DND-41 (cell line): ENCODE measurements around the gene F8.

ENCODE experiments used
- ATAC-seq: fragments of 200-7000 bp; cut with Tn5 transposase; 3 replicates; pipeline ENCODE4 v1.9.1; 2021; ENCODE audit warnings: low read depth; ENCODE audit not compliant: insufficient read depth
- DNase-seq: peaks from one replicate; pipeline ENCODE4 v3.0.0-alpha.2; 2020
- H2AFZ ChIP-seq: 2 replicates; pipeline ENCODE4 v1.6.0; 2012; ENCODE audit warnings: low read depth, low read length
- H3K27ac ChIP-seq: 2 replicates; pipeline ENCODE4 v1.5.1; 2012; ENCODE audit warnings: low read length, inconsistent platforms
- H3K27me3 ChIP-seq: fragments of 200-600 bp; sonication (generic); 2 replicates; pipeline ENCODE4 v1.6.0; 2012; ENCODE audit warnings: low read length, mild to moderate bottlenecking, inconsistent platforms; ENCODE audit not compliant: insufficient read depth, poor library complexity
- H3K36me3 ChIP-seq: 2 replicates; pipeline ENCODE4 v1.5.1; 2012; ENCODE audit warnings: low read length, inconsistent platforms; ENCODE audit not compliant: insufficient read depth
- H3K4me1 ChIP-seq: 2 replicates; pipeline ENCODE4 v1.5.1; 2012; ENCODE audit warnings: mild to moderate bottlenecking, low read length; ENCODE audit not compliant: insufficient read depth
- H3K4me2 ChIP-seq: 2 replicates; pipeline ENCODE4 v1.6.0; 2012; ENCODE audit warnings: mild to moderate bottlenecking, moderate library complexity, low read length, inconsistent platforms; ENCODE audit not compliant: insufficient read depth
- H3K4me3 ChIP-seq, 2 experiments: fragments of 200-600 bp in 1 of 2; shearing (Covaris generic) in 1 of 2; 2 replicates each; pipeline ENCODE4 v1.5.1; 2012 to 2016; ENCODE audit warnings: inconsistent platforms in 2 of 2, low read length in 2 of 2, mild to moderate bottlenecking in 2 of 2, low read depth in 1 of 2, moderate library complexity in 1 of 2
- H3K79me2 ChIP-seq: 2 replicates; pipeline ENCODE4 v1.6.0; 2012; ENCODE audit warnings: low read length, inconsistent platforms; ENCODE audit not compliant: insufficient read depth
- H3K9ac ChIP-seq: 2 replicates; pipeline ENCODE4 v1.6.0; 2012; ENCODE audit warnings: low read depth, mild to moderate bottlenecking, inconsistent platforms, low read length, moderate library complexity
- H3K9me3 ChIP-seq: 2 replicates; pipeline ENCODE4 v1.5.1; 2012; ENCODE audit warnings: low read length, moderate library complexity, mild to moderate bottlenecking, inconsistent platforms; ENCODE audit not compliant: insufficient read depth, severe bottlenecking
- H4K20me1 ChIP-seq: 2 replicates; pipeline ENCODE4 v1.6.0; 2012; ENCODE audit warnings: low read length; ENCODE audit not compliant: insufficient read depth
- EZH2 ChIP-seq: IDR thresholded peaks from 3 replicates; pipeline ENCODE4 v1.6.1; 2012; ENCODE audit warnings: borderline replicate concordance, low read depth, mild to moderate bottlenecking, moderate library complexity, low read length, inconsistent platforms; ENCODE audit not compliant: severe bottlenecking
- TF ChIP-seq, protein P1 (sequence below): IDR thresholded peaks from 2 replicates; pipeline ENCODE4 v1.5.1; 2012; ENCODE audit warnings: borderline replicate concordance, low read length, moderate library complexity, mild to moderate bottlenecking; ENCODE audit not compliant: poor library complexity, severe bottlenecking; ENCODE audit errors: extremely low read depth

F8 gene

DNA sequence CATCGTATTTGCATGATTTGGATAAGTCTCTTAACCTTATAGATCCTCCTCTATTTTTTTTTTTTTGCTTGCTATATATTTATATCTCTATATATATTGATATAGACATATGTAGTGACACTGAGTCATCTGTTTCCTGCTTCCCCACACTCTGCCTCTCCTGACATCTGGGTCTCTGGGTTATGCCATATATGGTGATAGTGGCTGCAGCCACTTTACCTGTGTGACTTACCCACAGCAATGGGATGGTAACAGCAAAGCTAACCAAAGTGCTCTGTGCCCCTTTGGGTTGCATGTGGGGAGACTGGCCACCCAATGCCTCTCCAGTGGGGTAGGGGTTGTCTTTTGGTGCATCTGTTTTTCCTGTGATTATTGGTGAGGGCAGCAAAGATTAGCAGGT, 33.9 kb upstream of the F8 start:
- H3K4me3 ChIP-seq = no peak overlapping the region
- peaks cover 46% of the 10 kb centered on the region for H3K36me3 ChIP-seq
- ATAC-seq = no peak
- H3K4me2 ChIP-seq = no peak overlapping the region
- no peak for DNase-seq
- H3K27me3 ChIP-seq = no peaks in the 10 kb centered on the region
- no peak overlapping the region for H3K27ac ChIP-seq
- H3K79me2 ChIP-seq = no peaks in the 10 kb centered on the region
- H3K9me3 ChIP-seq = no peaks in the 10 kb centered on the region
- H4K20me1 ChIP-seq = no peaks in the 10 kb centered on the region
- H3K4me1 ChIP-seq = peaks cover 8% of the 10 kb centered on the region
- TF ChIP-seq, protein P1, sequence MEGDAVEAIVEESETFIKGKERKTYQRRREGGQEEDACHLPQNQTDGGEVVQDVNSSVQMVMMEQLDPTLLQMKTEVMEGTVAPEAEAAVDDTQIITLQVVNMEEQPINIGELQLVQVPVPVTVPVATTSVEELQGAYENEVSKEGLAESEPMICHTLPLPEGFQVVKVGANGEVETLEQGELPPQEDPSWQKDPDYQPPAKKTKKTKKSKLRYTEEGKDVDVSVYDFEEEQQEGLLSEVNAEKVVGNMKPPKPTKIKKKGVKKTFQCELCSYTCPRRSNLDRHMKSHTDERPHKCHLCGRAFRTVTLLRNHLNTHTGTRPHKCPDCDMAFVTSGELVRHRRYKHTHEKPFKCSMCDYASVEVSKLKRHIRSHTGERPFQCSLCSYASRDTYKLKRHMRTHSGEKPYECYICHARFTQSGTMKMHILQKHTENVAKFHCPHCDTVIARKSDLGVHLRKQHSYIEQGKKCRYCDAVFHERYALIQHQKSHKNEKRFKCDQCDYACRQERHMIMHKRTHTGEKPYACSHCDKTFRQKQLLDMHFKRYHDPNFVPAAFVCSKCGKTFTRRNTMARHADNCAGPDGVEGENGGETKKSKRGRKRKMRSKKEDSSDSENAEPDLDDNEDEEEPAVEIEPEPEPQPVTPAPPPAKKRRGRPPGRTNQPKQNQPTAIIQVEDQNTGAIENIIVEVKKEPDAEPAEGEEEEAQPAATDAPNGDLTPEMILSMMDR = no peak
- no peak for TF ChIP-seq EZH2
- no peak overlapping the region for H3K9ac ChIP-seq
- H2AFZ ChIP-seq = no peak overlapping the region

DNA sequence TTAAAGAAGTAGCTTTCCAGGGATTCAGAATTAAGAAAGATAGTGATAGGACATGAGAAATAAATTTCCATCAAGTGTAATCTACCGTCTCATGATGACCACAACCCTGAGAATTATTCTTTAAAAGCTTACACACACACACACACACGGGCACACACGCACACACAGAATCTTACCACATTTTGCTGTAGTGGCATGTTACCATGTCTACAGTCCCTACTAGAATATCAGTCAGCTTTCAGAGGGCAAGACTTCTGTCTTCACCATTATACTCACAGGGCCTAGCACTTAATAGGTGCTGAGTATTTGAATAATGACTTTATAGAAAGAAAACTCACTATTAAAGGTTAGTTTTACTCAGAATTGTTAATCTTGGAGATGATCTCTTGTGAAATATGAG, 33.0 kb upstream of the F8 start:
- no peaks in the 10 kb centered on the region for H4K20me1 ChIP-seq

DNA sequence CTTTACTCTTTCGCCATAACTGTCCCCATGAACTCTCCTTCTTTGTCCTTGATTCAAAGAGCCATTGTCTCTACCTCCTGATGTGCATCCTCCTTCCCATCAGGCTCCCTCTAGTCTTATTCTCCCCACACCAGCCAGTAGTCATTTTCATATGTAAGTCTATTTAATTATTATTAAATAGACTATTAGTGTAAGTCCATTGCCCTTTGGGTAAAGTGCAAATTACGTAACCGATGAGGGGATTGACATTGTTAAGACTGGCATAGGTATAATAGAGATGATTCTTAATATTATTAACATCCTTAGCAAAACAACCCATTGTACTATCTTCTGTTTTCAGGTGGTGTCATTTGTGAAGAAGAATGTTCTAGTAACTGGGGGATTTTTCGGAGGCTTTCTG, 31.7 kb upstream of the F8 start:
- H3K36me3 ChIP-seq = peaks cover 42% of the 10 kb centered on the region
- no peak overlapping the region for H3K4me2 ChIP-seq
- no peak overlapping the region for H2AFZ ChIP-seq
- no peaks in the 10 kb centered on the region for H3K9me3 ChIP-seq
- no peak overlapping the region for H3K9ac ChIP-seq
- ATAC-seq (no peak), DNase-seq (no peak)
- H4K20me1 ChIP-seq = no peaks in the 10 kb centered on the region
- H3K27me3 ChIP-seq = no peaks in the 10 kb centered on the region
- TF ChIP-seq, protein P1 = no peak
- no peak for TF ChIP-seq EZH2
- H3K27ac ChIP-seq = no peak overlapping the region
- no peak overlapping the region for H3K4me3 ChIP-seq
- peaks cover 8% of the 10 kb centered on the region for H3K4me1 ChIP-seq
- H3K79me2 ChIP-seq = no peaks in the 10 kb centered on the region

More for the DNA sequence above, 33.0 kb upstream of the F8 start:
- DNase-seq = no peak
- TF ChIP-seq, protein P1 = no peak
- TF ChIP-seq EZH2 = no peak
- no peak overlapping the region for H2AFZ ChIP-seq
- H3K9ac ChIP-seq = no peak overlapping the region
- H3K27me3 ChIP-seq = no peaks in the 10 kb centered on the region
- H3K4me1 ChIP-seq = peaks cover 8% of the 10 kb centered on the region
- H3K79me2 ChIP-seq = no peaks in the 10 kb centered on the region
- no peak for ATAC-seq
- no peak overlapping the region for H3K4me3 ChIP-seq
- no peak overlapping the region for H3K27ac ChIP-seq
- peaks cover 46% of the 10 kb centered on the region for H3K36me3 ChIP-seq
- no peaks in the 10 kb centered on the region for H3K9me3 ChIP-seq
- no peak overlapping the region for H3K4me2 ChIP-seq

DNA sequence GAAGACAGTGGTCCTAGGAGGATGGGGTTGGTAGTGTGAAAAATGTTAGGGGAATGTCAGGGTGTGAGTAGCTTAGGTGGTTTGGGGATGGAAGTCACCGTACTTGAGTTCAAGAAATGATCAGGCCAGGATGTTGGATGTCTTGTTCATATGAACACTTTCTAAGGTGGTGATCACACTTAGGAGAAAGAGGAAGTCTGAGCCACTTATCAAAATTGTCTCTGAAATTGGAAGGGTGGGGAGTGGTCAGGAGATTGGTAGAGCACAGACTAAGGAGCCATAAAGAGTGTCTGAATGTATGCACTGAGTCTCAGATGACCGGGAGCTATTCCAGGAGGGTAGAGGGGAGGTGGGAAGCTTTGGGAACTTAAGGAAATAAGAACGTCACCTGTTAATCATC, 31.1 kb upstream of the F8 start:
- H4K20me1 ChIP-seq = no peaks in the 10 kb centered on the region
- no peaks in the 10 kb centered on the region for H3K27me3 ChIP-seq
- H3K4me2 ChIP-seq = no peak overlapping the region
- H3K4me3 ChIP-seq = no peak overlapping the region
- H3K79me2 ChIP-seq = no peaks in the 10 kb centered on the region
- no peak overlapping the region for H3K27ac ChIP-seq
- H3K9ac ChIP-seq = no peak overlapping the region
- DNase-seq = no peak
- H3K9me3 ChIP-seq = no peaks in the 10 kb centered on the region
- H2AFZ ChIP-seq = no peak overlapping the region
- no peak for ATAC-seq
- peaks cover 42% of the 10 kb centered on the region for H3K36me3 ChIP-seq
- TF ChIP-seq EZH2 = no peak
- TF ChIP-seq, protein P1 = no peak
- peaks cover 8% of the 10 kb centered on the region for H3K4me1 ChIP-seq
